CD8-positive, alpha-beta memory T cell (primary cell): Measurements from ENCODE around the gene ZNF516. TPM values are rescaled to one million over a fixed set of nuclear protein-coding genes. Genes with fewer than 3 reads are reported as not detected.
A peak's percentile ranks its signal among the peaks of the same experiment; 100 is the strongest.

Experiments
- CTCF ChIA-PET: fragments of 350-600 bp; sonication (Branson Sonifier 250); formaldehyde crosslinking; loops from one replicate; lab custom pipeline; 2021; ENCODE audit warnings: antibody characterized with exemption; lab: Charles Lee
- POLR2A ChIA-PET: fragments of 350-600 bp; sonication (Branson Sonifier 250); formaldehyde crosslinking; loops from one replicate; lab custom pipeline; 2021; ENCODE audit warnings: antibody characterized with exemption; lab: Charles Lee
- DNase-seq, 5 donors: peaks; one replicate each; pipeline versions ENCODE4 v3.0.0 to v3.0.0-alpha.2; 2020 to 2022; ENCODE audit warnings: mixed read lengths in 1 of 5
- H3K27ac ChIP-seq: one replicate; pipeline ENCODE4 v1.7.0; 2013; ENCODE audit warnings: low read depth, mild to moderate bottlenecking, low read length, moderate library complexity
- H3K27me3 ChIP-seq: 2 replicates; pipeline ENCODE4 v1.7.0; 2013; ENCODE audit warnings: low read length, mild to moderate bottlenecking; ENCODE audit not compliant: insufficient read depth, poor library complexity, severe bottlenecking
- H3K36me3 ChIP-seq: 2 replicates; pipeline ENCODE4 v1.7.0; 2013; ENCODE audit warnings: mild to moderate bottlenecking, low read length, moderate library complexity; ENCODE audit not compliant: insufficient read depth
- H3K4me1 ChIP-seq: 2 replicates; pipeline ENCODE4 v1.7.0; 2013; ENCODE audit warnings: mild to moderate bottlenecking, low read length, moderate library complexity; ENCODE audit not compliant: insufficient read depth
- H3K4me3 ChIP-seq: 2 replicates; pipeline ENCODE4 v1.7.0; 2013; ENCODE audit warnings: mild to moderate bottlenecking, low read length
- H3K9me3 ChIP-seq: 2 replicates; pipeline ENCODE4 v1.7.0; 2013; ENCODE audit warnings: mild to moderate bottlenecking, low read length
- H3K27ac Mint-ChIP-seq, 8 donors: one replicate each; pipeline ENCODE4 v1.8.0; 2020 to 2021; ENCODE audit warnings: mixed read lengths in 8 of 8, mild to moderate bottlenecking in 6 of 8, inconsistent platforms in 3 of 8, moderate library complexity in 3 of 8
- H3K27me3 Mint-ChIP-seq, 2 donors: one replicate each; pipeline ENCODE4 v1.8.0; 2020 to 2021; ENCODE audit warnings: mixed read lengths in 2 of 2, mild to moderate bottlenecking in 1 of 2, moderate library complexity in 1 of 2
- H3K36me3 Mint-ChIP-seq, 3 donors: one replicate each; pipeline ENCODE4 v1.8.0; 2020 to 2021; ENCODE audit warnings: mixed read lengths in 3 of 3, inconsistent platforms in 1 of 3, mild to moderate bottlenecking in 1 of 3
- H3K4me1 Mint-ChIP-seq, 3 donors: one replicate each; pipeline ENCODE4 v1.8.0; 2020 to 2021; ENCODE audit warnings: mixed read lengths in 3 of 3, inconsistent platforms in 1 of 3, mild to moderate bottlenecking in 1 of 3
- H3K4me3 Mint-ChIP-seq, 7 donors: one replicate each; pipeline ENCODE4 v1.8.0; 2020 to 2021; ENCODE audit warnings: mixed read lengths in 7 of 7, mild to moderate bottlenecking in 6 of 7, moderate library complexity in 4 of 7, inconsistent platforms in 2 of 7
- H3K9me3 Mint-ChIP-seq, 5 donors: one replicate each; pipeline ENCODE4 v1.8.0; 2020 to 2022; ENCODE audit warnings: mixed read lengths in 5 of 5, mild to moderate bottlenecking in 3 of 5, moderate library complexity in 2 of 5, inconsistent platforms in 1 of 5
- polyA plus RNA-seq: library from polyadenylated mRNA; unstranded; fragments of 300-500 nt; fragmentation: Illumina TruSeq; gene quantifications from one replicate; pipeline ENCODE4 v1.2.3, GENCODE V29; 2021
- total RNA-seq, 2 experiments: library from RNA; stranded (reverse); gene quantifications; one replicate each; pipeline ENCODE4 v1.2.3, GENCODE V29; 2021

Gene ZNF516
- total and polyA plus RNA-seq, 3 experiments from 2014 or later = 1.3 to 1.9 (median 1.6) TPM

DNA sequence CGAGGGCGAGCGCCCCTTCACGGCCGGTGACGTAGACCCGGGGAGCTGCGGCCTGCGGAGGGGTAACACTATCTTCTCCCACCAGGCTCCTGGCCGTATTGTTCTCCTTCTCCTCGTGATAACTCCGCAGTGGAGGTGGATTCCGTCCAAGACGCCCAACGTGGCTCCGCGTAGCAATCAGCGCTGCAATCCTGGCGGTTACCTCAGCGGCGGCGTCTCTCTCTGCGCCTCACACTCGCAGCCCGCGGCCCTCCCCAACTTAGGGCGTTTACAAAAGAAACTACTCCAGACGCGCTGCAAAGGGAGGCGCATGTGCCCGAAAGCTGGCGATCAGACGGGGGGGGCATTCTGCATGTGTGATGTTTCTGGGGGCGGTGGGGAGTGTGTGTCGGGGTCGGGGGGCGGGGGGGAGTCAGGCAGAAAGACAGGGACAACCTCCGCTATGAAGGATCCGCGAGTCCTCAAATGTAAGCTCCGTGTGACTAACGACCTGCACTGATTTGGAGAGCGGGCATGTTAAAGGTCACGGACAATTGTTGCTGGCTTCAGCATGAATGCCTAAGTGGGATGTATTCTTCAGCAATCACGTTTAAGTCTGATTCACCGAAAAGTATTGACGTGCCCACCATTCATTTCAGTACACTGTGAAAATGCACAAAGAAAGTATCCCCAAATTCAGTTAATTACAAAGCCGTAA, 1.3 kb upstream of the ZNF516 start:
- CTCF ChIA-PET = no interaction called here
- peaks cover 31 to 72% of the 10 kb centered on the region in 2 donors for H3K27me3 Mint-ChIP-seq

DNA sequence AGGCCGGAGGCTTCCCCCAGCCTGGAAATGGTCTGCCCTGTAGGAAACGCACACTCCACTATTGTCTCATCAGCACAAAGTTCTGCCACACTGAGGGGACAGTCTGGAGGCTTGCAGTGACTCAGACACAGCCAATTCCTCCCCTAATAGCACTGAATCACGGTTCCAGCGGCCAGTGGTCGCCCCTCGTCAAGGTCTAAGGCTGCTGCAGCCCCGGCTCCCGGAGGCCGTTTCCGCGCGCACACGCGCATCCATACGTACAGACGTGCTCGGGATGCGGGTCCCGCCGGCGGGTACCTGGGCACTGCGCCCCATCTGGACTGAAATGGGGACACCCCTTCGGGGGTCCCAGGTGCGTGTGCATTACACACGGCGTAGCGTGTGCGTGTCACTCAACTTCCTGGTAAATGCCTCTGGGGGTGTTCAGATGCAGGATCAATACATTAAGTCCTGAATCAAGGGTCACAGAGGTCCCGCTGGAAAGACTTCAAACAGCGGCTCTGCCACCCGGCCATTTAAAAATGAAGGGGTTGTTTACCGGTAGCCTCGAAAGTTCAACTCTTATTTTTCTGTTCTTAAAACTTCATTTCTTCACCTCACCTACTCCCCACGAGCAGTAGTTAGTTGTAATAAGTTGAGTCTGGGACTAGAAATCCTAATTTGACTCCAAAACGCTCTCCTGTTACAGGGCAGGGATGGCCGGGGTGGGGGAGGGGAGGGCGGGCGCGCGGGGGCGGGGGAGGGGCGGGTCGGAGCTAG, 572 bp upstream of the ZNF516 start:
- H3K4me3 ChIP-seq = peak overlapping the region; percentile 63
- no peaks in the 10 kb centered on the region for H3K9me3 ChIP-seq
- DNase-seq = peak in 1 of 5 donors; percentile 31
- peak overlapping the region in 3 of 8 donors; percentile 29 to 78 (median 68) for H3K27ac Mint-ChIP-seq
- ChIA-PET CTCF (no interaction called here), POLR2A (no interaction called here)
- H3K27ac ChIP-seq = no peak overlapping the region
- peaks cover 34 to 76% of the 10 kb centered on the region in 2 donors for H3K27me3 Mint-ChIP-seq
- peak overlapping the region; percentile 69 to 87 (median 84) for H3K4me3 Mint-ChIP-seq
- peaks cover 7% of the 10 kb centered on the region for H3K4me1 ChIP-seq
- peaks cover 26 to 43% (median 28%) of the 10 kb centered on the region in 3 donors for H3K4me1 Mint-ChIP-seq
- H3K36me3 ChIP-seq = no peaks in the 10 kb centered on the region
- H3K9me3 Mint-ChIP-seq = peaks cover 0 to 3% (median 0%) of the 10 kb centered on the region in 5 donors
- peaks cover 7% of the 10 kb centered on the region for H3K27me3 ChIP-seq
- no peaks in the 10 kb centered on the region for H3K36me3 Mint-ChIP-seq

More for the DNA sequence above, 1.3 kb upstream of the ZNF516 start:
- Mint-ChIP-seq H3K9me3 (peaks cover 0 to 3% (median 0%) of the 10 kb centered on the region in 5 donors), H3K4me1 (peaks cover 22 to 38% (median 25%) of the 10 kb centered on the region in 3 donors), H3K4me3 (peak overlapping the region; percentile 59 to 87 (median 79)), H3K36me3 (no peaks in the 10 kb centered on the region), H3K27ac (peak overlapping the region in 2 of 8 donors; percentile 40 to 78)
- H3K36me3 ChIP-seq = no peaks in the 10 kb centered on the region
- H3K27ac ChIP-seq = no peak overlapping the region
- H3K9me3 ChIP-seq = no peaks in the 10 kb centered on the region
- H3K4me1 ChIP-seq = peaks cover 7% of the 10 kb centered on the region
- DNase-seq = peak in 1 of 5 donors; percentile 49
- POLR2A ChIA-PET = no interaction called here
- H3K4me3 ChIP-seq = no peak overlapping the region
- H3K27me3 ChIP-seq = peaks cover 7% of the 10 kb centered on the region

DNA sequence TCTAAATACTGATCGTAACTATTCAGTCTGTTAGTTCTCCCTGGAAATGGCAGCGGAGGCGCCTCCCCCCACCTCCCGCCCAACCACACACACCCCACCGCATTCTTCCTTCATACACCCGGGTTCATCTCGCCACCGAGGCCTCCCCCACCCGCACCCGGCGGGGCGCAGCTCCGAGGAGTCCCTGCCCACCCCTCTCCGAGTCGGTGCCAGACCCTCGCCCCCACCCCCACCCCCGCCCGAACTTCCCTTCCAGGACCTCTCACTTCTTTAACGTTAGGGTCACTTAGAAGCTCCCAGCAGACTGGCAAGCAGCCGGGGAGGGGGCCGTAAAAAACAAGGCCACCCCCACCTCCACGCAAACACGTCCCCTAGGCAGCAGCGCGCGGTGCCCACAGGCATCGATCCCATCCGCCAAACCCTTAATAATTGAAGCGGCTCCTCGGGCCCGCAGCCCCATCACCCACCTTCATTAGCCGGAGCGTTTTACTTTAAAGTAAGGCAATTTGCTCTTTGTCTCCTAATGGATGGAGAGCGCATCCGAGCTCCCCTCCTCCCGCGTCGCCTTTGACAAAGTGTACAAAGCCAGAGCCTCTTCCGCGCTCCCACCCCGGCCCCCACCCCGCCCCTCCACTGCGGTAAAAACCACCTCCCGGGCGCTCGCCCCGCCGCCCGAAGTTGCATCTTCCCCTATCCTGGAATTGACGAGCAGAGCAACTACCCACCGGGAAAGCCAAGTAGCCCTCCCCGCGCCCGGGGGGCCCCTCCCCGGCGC, 624 bp downstream of the ZNF516 start:
- H3K4me1 ChIP-seq = peaks cover 7% of the 10 kb centered on the region
- peak overlapping the region; percentile 84 for H3K4me3 ChIP-seq
- Mint-ChIP-seq H3K4me1 (peaks cover 35 to 47% (median 36%) of the 10 kb centered on the region in 3 donors), H3K27me3 (peaks cover 43 to 77% of the 10 kb centered on the region in 2 donors), H3K4me3 (peak overlapping the region; percentile 81 to 92 (median 88)), H3K27ac (peak overlapping the region in 3 of 8 donors; percentile 9 to 51 (median 50)), H3K9me3 (peaks cover 0 to 3% (median 0%) of the 10 kb centered on the region in 5 donors), H3K36me3 (no peaks in the 10 kb centered on the region)
- ChIA-PET POLR2A (no interaction called here), CTCF (no interaction called here)
- peak in 1 of 5 donors; percentile 18 for DNase-seq
- peaks cover 7% of the 10 kb centered on the region for H3K27me3 ChIP-seq
- H3K9me3 ChIP-seq = no peaks in the 10 kb centered on the region
- no peak overlapping the region for H3K27ac ChIP-seq
- H3K36me3 ChIP-seq = no peaks in the 10 kb centered on the region

DNA sequence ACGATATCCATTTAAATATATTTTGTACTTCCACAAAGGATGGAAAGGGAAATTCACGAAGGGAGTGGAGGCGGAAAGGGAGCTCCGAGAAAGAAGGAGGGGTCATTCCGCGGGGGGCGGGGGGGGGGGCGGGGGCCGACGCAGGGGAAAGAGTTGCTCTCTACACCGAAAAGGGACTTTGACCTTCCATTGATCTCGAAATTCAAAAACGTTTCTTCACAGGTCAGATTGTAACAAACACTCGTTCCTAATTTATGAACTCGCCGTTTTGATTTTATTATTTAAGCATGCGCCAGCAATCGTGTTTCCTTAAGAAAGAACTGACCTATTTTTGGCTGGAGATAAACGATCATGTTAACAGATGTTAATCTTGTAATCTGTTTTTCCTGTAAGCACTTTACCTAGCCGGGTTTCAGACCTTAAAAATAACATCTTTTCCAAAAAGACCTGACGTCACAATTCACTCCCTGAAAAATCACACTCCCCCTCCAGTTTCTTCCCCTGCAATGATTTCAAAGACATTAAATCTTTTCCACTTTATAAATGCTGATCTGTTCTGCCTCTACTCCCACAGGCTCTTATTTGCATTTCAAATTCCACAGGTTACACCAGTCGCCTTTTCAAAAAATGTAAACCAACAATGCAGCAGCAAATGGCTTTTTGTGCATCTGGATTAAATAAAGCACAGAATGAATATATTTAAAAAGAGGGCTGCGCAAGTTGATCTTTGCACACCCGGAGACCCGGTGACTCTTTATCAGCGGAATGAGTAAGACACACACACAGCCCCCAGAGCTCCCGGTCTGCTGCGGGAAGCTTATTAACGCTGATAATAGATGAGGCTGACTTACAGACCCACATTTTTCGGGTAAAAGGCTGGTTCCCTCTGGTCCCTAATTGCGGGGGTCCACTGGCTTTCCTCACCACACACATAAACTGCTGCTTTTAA, 1.6 kb downstream of the ZNF516 start:
- peaks cover 35 to 47% (median 36%) of the 10 kb centered on the region in 3 donors for H3K4me1 Mint-ChIP-seq
- peaks cover 0 to 3% (median 0%) of the 10 kb centered on the region in 5 donors for H3K9me3 Mint-ChIP-seq
- H3K27ac Mint-ChIP-seq = peak overlapping the region; percentile 9 to 93 (median 45)
- Histone ChIP-seq H3K27ac (no peak overlapping the region), H3K9me3 (no peaks in the 10 kb centered on the region), H3K27me3 (peaks cover 7% of the 10 kb centered on the region), H3K4me3 (peak overlapping the region; percentile 84), H3K36me3 (no peaks in the 10 kb centered on the region), H3K4me1 (peaks cover 7% of the 10 kb centered on the region)
- CTCF ChIA-PET = no interaction called here
- H3K36me3 Mint-ChIP-seq = no peaks in the 10 kb centered on the region
- peaks cover 50 to 80% of the 10 kb centered on the region in 2 donors for H3K27me3 Mint-ChIP-seq
- DNase-seq = peak in 1 of 5 donors; percentile 22
- H3K4me3 Mint-ChIP-seq = peak overlapping the region; percentile 81 to 92 (median 88)
- POLR2A ChIA-PET = no interaction called here

DNA sequence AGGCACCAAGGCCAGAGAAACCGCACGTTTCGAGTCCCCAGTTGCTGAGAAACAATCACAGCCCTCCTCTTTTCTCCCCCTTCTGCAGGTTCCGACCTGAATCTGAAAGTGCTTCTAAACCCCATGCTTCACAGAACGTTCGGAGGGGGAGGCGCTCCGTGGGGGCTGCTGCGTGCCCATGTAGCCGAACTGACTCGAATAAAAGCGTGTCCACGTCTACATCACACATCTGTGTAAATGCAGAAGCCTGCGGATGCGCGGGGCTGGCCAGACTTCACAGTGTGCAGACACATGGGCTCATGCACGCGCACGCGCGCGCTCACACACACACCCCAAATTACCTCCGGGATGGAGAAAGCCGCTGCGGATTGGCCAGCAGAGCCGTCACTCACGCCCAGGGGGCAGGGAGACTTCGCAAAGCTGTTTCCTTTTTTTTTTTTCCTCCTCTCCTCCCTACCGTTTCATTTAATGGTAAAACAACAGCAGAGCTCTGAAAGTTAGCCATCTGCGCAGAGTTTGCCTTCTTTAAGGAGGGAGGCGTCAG, 2.3 kb downstream of the ZNF516 start:
- Histone ChIP-seq H3K27me3 (peaks cover 7% of the 10 kb centered on the region), H3K4me3 (peak overlapping the region; percentile 84), H3K9me3 (no peaks in the 10 kb centered on the region), H3K36me3 (no peaks in the 10 kb centered on the region), H3K27ac (no peak overlapping the region), H3K4me1 (peaks cover 7% of the 10 kb centered on the region)
- ChIA-PET POLR2A (no interaction called here), CTCF (no interaction called here)
- Mint-ChIP-seq H3K27ac (peak overlapping the region in 6 of 8 donors; percentile 9 to 93 (median 57)), H3K36me3 (no peaks in the 10 kb centered on the region), H3K4me1 (peaks cover 35 to 47% (median 36%) of the 10 kb centered on the region in 3 donors), H3K4me3 (peak overlapping the region; percentile 81 to 92 (median 88)), H3K27me3 (peaks cover 54 to 81% of the 10 kb centered on the region in 2 donors), H3K9me3 (peaks cover 0 to 3% (median 0%) of the 10 kb centered on the region in 5 donors)
- DNase-seq = peak; percentile 76 to 99 (median 88)

DNA sequence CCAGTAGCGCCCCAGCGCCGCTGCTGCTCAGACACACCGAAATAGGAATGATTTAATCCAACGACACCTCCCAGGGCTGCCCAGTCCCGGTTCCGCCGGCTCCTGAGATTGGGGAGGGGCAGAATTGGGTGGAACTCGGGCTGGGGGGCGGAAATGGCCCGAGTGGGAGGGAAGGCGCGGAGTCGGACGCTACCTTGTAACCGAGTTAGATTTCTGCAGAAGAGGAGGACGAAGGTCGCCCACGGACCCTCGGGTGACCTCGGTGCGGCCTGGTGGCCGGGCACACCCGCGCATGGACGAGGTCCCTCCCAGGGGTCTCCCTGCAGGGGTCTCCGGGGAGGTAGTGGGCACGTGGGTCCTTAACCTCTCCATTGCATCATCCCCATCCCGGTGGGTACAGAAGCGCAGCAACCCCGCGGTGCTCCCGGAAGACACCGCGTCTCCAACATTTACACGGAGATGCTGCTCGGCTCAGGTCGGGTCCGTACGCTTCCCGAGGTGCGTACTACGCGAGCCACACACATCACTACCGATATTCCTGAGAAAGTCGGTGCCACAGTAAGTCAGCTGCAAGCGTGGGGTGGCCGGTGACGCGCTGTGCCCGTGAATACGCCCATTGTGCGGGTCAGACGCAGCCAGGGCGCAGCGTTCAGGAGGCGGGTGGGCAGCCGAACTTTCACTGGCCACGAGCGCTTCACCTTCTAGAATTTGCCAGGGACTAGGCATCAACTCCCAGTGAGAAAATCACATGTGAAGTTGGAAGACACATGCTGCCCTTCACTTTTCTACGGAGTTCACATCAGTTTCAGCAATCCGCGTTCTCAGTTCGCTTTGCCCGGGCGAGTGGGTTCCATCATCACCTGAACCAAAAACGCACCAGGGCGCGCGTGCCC, 3.0 kb downstream of the ZNF516 start:
- Histone ChIP-seq H3K9me3 (no peaks in the 10 kb centered on the region), H3K4me3 (peak overlapping the region; percentile 84), H3K4me1 (peaks cover 7% of the 10 kb centered on the region), H3K36me3 (no peaks in the 10 kb centered on the region), H3K27ac (no peak overlapping the region), H3K27me3 (peaks cover 7% of the 10 kb centered on the region)
- H3K27ac Mint-ChIP-seq = peak overlapping the region in 5 of 8 donors; percentile 7 to 76 (median 73)
- ChIA-PET CTCF (no interaction called here), POLR2A (no interaction called here)
- H3K36me3 Mint-ChIP-seq = no peaks in the 10 kb centered on the region
- H3K9me3 Mint-ChIP-seq = peaks cover 0 to 3% (median 0%) of the 10 kb centered on the region in 5 donors
- peak overlapping the region; percentile 81 to 92 (median 88) for H3K4me3 Mint-ChIP-seq
- peak in 1 of 5 donors; percentile 41 for DNase-seq
- H3K27me3 Mint-ChIP-seq = peaks cover 54 to 78% of the 10 kb centered on the region in 2 donors
- peaks cover 34 to 47% (median 35%) of the 10 kb centered on the region in 3 donors for H3K4me1 Mint-ChIP-seq
